Measurements from ENCODE around the gene MAP3K9.

MAP3K9 gene

DNA sequence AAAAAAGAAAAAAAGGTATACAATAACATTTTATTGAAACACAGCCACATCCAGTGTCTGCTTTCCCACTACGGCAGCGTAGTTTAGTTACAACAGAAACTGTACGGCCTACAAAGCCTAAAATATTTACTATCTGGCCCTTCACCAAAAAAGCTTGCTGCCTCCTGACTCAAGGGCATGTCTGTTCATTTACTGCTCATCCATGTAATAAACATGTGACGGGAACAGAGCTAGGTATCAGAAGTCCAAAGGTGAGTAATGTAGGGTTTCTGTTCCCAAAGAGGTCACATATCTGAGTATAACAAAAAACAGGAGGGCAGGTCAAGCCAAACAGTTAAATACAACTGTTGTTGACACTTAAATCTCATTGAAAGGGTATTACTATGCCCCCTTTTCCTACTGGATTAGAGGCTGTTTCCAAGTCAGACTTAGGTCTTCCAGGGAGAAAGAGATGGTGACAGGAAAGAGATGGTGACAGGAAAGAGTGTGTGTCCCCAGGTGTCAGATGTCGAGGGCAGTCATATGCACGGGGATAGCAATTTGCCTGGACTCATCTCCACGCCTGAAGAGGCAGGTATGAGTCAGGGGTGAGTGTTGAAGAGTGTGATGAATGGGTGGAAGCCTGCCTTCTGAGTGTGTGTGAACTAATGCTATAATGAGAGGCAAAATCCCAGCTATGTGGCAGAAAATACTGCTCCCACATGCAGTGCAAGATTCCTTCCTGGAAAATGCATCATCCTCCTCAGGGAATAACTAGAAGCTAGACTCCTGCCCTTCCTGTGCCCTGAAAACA is 77.7 kb downstream of the MAP3K9 start:
- Histone ChIP-seq H3K4me3 (ENCODE audit: insufficient read depth, low read length, poor library complexity, severe bottlenecking) (no peak overlapping the region), H3K79me2 (ENCODE audit: insufficient read depth, low read length) (no peaks in the 10 kb centered on the region), H4K20me1 (ENCODE audit: low read depth, low read length) (no peaks in the 10 kb centered on the region), H3K4me2 (ENCODE audit: low read depth, low read length, poor library complexity, severe bottlenecking) (no peak overlapping the region), H3F3A (ENCODE audit: insufficient read depth) (no peaks in the 10 kb centered on the region), H3K9ac (ENCODE audit: low read length) (no peak overlapping the region), H3K9me3 (ENCODE audit: insufficient read depth, low read length) (no peaks in the 10 kb centered on the region), H3K36me3 (ENCODE audit: low read length) (peaks cover 2% of the 10 kb centered on the region; the same call in 1 of the 2 replicates), H3K27ac (ENCODE audit: low read depth, low read length) (no peak overlapping the region), H3K9me2 (replicated peaks; ENCODE audit: insufficient read depth, low read length) (no peaks in the 10 kb centered on the region), H2AFZ (ENCODE audit: low read depth, low read length, severe bottlenecking) (no peak overlapping the region), H3K27me3 (ENCODE audit: low read length) (no peaks in the 10 kb centered on the region)
- no peak for TF ChIP-seq EZH2phosphoT487 (conservative IDR thresholded peaks at IDR 0.05; ENCODE audit: low read length)
- TF ChIP-seq, protein P1, sequence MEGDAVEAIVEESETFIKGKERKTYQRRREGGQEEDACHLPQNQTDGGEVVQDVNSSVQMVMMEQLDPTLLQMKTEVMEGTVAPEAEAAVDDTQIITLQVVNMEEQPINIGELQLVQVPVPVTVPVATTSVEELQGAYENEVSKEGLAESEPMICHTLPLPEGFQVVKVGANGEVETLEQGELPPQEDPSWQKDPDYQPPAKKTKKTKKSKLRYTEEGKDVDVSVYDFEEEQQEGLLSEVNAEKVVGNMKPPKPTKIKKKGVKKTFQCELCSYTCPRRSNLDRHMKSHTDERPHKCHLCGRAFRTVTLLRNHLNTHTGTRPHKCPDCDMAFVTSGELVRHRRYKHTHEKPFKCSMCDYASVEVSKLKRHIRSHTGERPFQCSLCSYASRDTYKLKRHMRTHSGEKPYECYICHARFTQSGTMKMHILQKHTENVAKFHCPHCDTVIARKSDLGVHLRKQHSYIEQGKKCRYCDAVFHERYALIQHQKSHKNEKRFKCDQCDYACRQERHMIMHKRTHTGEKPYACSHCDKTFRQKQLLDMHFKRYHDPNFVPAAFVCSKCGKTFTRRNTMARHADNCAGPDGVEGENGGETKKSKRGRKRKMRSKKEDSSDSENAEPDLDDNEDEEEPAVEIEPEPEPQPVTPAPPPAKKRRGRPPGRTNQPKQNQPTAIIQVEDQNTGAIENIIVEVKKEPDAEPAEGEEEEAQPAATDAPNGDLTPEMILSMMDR (IDR thresholded peaks at IDR 0.05; ENCODE audit: insufficient read depth, low read length, poor library complexity, severe bottlenecking), result no peak

DNA sequence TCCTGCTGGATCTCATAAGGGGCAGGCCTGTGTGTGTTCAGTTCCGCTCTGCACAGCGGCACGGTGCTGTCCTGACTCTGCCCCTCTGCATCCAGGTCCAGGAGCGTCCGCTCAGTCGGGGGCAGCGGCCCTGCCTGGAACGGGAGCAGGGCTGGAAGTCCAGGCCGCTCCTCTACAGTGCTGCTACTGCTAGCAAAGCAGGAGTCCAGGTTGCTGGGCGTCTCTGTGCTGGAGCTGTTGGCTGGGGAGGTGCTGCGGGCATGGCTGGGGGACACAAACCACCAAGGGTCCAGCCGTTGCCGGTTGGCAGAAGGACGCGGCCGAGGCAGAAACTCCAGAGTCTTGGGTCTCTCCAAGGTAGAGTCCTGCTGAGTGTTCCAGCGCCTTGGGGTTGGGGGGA is 78.9 kb downstream of the MAP3K9 start:
- peaks cover 2% of the 10 kb centered on the region; the same call in 1 of the 2 replicates for H3K36me3 ChIP-seq (ENCODE audit: low read length)
- no peak overlapping the region for H3K4me3 ChIP-seq (ENCODE audit: insufficient read depth, low read length, poor library complexity, severe bottlenecking)
- no peaks in the 10 kb centered on the region for H3K9me3 ChIP-seq (ENCODE audit: insufficient read depth, low read length)
- H3K9me2 ChIP-seq (replicated peaks; ENCODE audit: insufficient read depth, low read length), result no peaks in the 10 kb centered on the region
- no peak overlapping the region for H3K27ac ChIP-seq (ENCODE audit: low read depth, low read length)
- no peaks in the 10 kb centered on the region for H3F3A ChIP-seq (ENCODE audit: insufficient read depth)
- TF ChIP-seq, protein P1 (IDR thresholded peaks at IDR 0.05; ENCODE audit: insufficient read depth, low read length, poor library complexity, severe bottlenecking), result no peak
- no peak for TF ChIP-seq EZH2phosphoT487 (conservative IDR thresholded peaks at IDR 0.05; ENCODE audit: low read length)
- H3K4me2 ChIP-seq (ENCODE audit: low read depth, low read length, poor library complexity, severe bottlenecking), result no peak overlapping the region
- no peaks in the 10 kb centered on the region for H3K27me3 ChIP-seq (ENCODE audit: low read length)
- H4K20me1 ChIP-seq (ENCODE audit: low read depth, low read length), result no peaks in the 10 kb centered on the region
- H3K79me2 ChIP-seq (ENCODE audit: insufficient read depth, low read length), result no peaks in the 10 kb centered on the region
- no peak overlapping the region for H3K9ac ChIP-seq (ENCODE audit: low read length)
- H2AFZ ChIP-seq (ENCODE audit: low read depth, low read length, severe bottlenecking), result no peak overlapping the region

DNA sequence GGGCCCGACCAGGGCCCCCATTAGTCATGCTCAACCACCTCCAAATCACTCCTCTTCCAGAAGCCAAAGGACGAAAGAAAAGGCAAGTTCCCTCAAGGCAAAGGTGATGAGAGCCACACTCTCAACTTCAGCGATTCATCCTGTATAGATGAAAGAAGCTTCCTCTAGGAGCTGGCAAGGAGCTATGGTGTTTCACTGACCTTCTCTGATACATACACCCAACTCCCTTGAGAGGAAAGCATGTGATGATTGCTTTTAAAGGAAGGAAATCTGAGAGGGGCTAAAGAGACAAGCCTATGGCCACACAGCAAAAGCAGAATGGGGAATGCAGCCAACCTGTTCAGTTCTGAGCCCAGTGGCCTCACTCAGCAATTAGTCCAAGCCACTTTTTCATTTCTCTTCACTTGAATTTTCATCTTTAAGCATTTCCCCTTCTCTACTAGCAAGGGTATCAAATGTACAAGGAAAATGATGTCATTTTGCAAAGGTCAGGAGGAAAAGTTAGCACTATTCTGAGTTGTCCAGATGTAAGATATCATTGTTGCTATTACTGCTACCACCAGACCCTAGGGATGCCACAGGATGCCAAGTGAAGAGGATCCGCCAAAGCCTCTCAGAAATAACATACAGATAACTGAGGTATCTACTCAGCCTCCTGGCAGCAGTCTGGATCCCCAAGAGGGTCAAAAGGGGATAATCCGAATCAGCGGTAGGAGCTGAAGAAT is 82.5 kb downstream of the MAP3K9 start:
- no peak overlapping the region for H3K4me2 ChIP-seq (ENCODE audit: low read depth, low read length, poor library complexity, severe bottlenecking)
- H3K36me3 ChIP-seq (ENCODE audit: low read length), result 0 out of 2 replicates have a peak, but pooled peaks cover 2% of the 10 kb centered on the region
- H3K27me3 ChIP-seq (ENCODE audit: low read length), result no peaks in the 10 kb centered on the region
- no peaks in the 10 kb centered on the region for H3K9me3 ChIP-seq (ENCODE audit: insufficient read depth, low read length)
- H3K4me3 ChIP-seq (ENCODE audit: insufficient read depth, low read length, poor library complexity, severe bottlenecking), result no peak overlapping the region
- no peak overlapping the region for H3K9ac ChIP-seq (ENCODE audit: low read length)
- no peak overlapping the region for H2AFZ ChIP-seq (ENCODE audit: low read depth, low read length, severe bottlenecking)
- no peaks in the 10 kb centered on the region for H4K20me1 ChIP-seq (ENCODE audit: low read depth, low read length)
- no peaks in the 10 kb centered on the region for H3K9me2 ChIP-seq (replicated peaks; ENCODE audit: insufficient read depth, low read length)
- no peak overlapping the region for H3K27ac ChIP-seq (ENCODE audit: low read depth, low read length)
- no peaks in the 10 kb centered on the region for H3F3A ChIP-seq (ENCODE audit: insufficient read depth)
- H3K79me2 ChIP-seq (ENCODE audit: insufficient read depth, low read length), result no peaks in the 10 kb centered on the region
- TF ChIP-seq EZH2phosphoT487 (conservative IDR thresholded peaks at IDR 0.05; ENCODE audit: low read length), result no peak
- TF ChIP-seq, protein P1 (IDR thresholded peaks at IDR 0.05; ENCODE audit: insufficient read depth, low read length, poor library complexity, severe bottlenecking), result no peak
